H9 (cell line): ENCODE data around the gene PDK4. TPM values are rescaled to one million over a fixed set of nuclear protein-coding genes. Genes with fewer than 3 reads are reported as not detected.

Source experiments
- DNase-seq: peaks from one replicate; pipeline ENCODE4 v3.0.0-alpha.2; 2017
- H2AFZ ChIP-seq: one replicate; pipeline ENCODE4 v1.6.1; 2013; ENCODE audit warnings: mild to moderate bottlenecking, low read length, control low read depth, moderate library complexity
- H2AK5ac ChIP-seq: 2 replicates; pipeline ENCODE4 v1.6.1; 2013; ENCODE audit warnings: low read length, control low read depth, mixed read lengths; ENCODE audit not compliant: insufficient read length
- H2BK120ac ChIP-seq: one replicate; pipeline ENCODE4 v1.6.1; 2013; ENCODE audit warnings: low read depth, mild to moderate bottlenecking, low read length, control low read depth, inconsistent platforms; ENCODE audit not compliant: poor library complexity, severe bottlenecking
- H2BK12ac ChIP-seq: 2 replicates; pipeline ENCODE4 v1.6.1; 2013; ENCODE audit warnings: low read length, control low read depth, mixed read lengths, low read depth; ENCODE audit not compliant: insufficient read length
- H2BK15ac ChIP-seq: 2 replicates; pipeline ENCODE4 v1.6.1; 2013; ENCODE audit warnings: low read depth, low read length, control low read depth
- H2BK20ac ChIP-seq: one replicate; pipeline ENCODE4 v1.6.1; 2013; ENCODE audit warnings: low read depth, mild to moderate bottlenecking, low read length, control low read depth, inconsistent platforms; ENCODE audit not compliant: poor library complexity, severe bottlenecking
- H2BK5ac ChIP-seq: 2 replicates; pipeline ENCODE4 v1.6.1; 2013; ENCODE audit warnings: low read length, control low read depth, mixed read lengths; ENCODE audit not compliant: insufficient read length
- H3K14ac ChIP-seq: 2 replicates; pipeline ENCODE4 v1.6.1; 2013; ENCODE audit warnings: low read length, control low read depth; ENCODE audit not compliant: insufficient read depth
- H3K18ac ChIP-seq: 2 replicates; pipeline ENCODE4 v1.6.1; 2013; ENCODE audit warnings: low read depth, mild to moderate bottlenecking, mixed read lengths, low read length, control low read depth; ENCODE audit not compliant: insufficient read length
- H3K23ac ChIP-seq: 2 replicates; pipeline ENCODE4 v1.6.1; 2013; ENCODE audit warnings: low read length, control low read depth, mixed read lengths, low read depth; ENCODE audit not compliant: insufficient read length
- H3K23me2 ChIP-seq: 2 replicates; pipeline ENCODE4 v1.6.1; 2013; ENCODE audit warnings: low read depth, mild to moderate bottlenecking, mixed read lengths, low read length, control low read depth; ENCODE audit not compliant: insufficient read length, poor library complexity, severe bottlenecking
- H3K27ac ChIP-seq: 2 replicates; pipeline ENCODE4 v1.5.1; 2013; ENCODE audit warnings: low read length, control low read depth, mixed read lengths, low read depth; ENCODE audit not compliant: insufficient read length
- H3K27me3 ChIP-seq: 2 replicates; pipeline ENCODE4 v1.6.1; 2013; ENCODE audit warnings: low read length, control low read depth, inconsistent platforms; ENCODE audit not compliant: insufficient read depth
- H3K4ac ChIP-seq: 2 replicates; pipeline ENCODE4 v1.6.1; 2013; ENCODE audit warnings: low read depth, mild to moderate bottlenecking, control low read depth, inconsistent platforms, low read length, moderate library complexity
- H3K4me1 ChIP-seq: 2 replicates; pipeline ENCODE4 v1.6.1; 2013; ENCODE audit warnings: low read length, control low read depth, inconsistent platforms; ENCODE audit not compliant: insufficient read depth
- H3K4me2 ChIP-seq: 2 replicates; pipeline ENCODE4 v1.6.1; 2013; ENCODE audit warnings: low read length, control low read depth, mixed read lengths; ENCODE audit not compliant: insufficient read length, insufficient read depth
- H3K56ac ChIP-seq: 2 replicates; pipeline ENCODE4 v1.6.1; 2013; ENCODE audit warnings: low read depth, mild to moderate bottlenecking, mixed read lengths, low read length, control low read depth; ENCODE audit not compliant: insufficient read length
- H3K79me1 ChIP-seq: 2 replicates; pipeline ENCODE4 v1.6.1; 2013; ENCODE audit warnings: low read depth, mild to moderate bottlenecking, moderate library complexity, low read length, control low read depth, inconsistent platforms; ENCODE audit not compliant: insufficient read depth, poor library complexity, severe bottlenecking
- H3K79me2 ChIP-seq: 2 replicates; pipeline ENCODE4 v1.6.1; 2013; ENCODE audit warnings: low read length, control low read depth, inconsistent platforms; ENCODE audit not compliant: insufficient read depth
- H3K9ac ChIP-seq: 2 replicates; pipeline ENCODE4 v1.6.1; 2013; ENCODE audit warnings: low read length, control low read depth, mixed read lengths; ENCODE audit not compliant: insufficient read length; ENCODE audit errors: extremely low read depth
- H3K9me3 ChIP-seq: one replicate; pipeline ENCODE4 v1.6.1; 2013; ENCODE audit warnings: low read depth, low read length, inconsistent platforms; ENCODE audit not compliant: control insufficient read depth
- H3T11ph ChIP-seq: one replicate; pipeline ENCODE4 v1.6.1; 2013; ENCODE audit warnings: mild to moderate bottlenecking, low read length, control low read depth, inconsistent platforms
- H4K20me1 ChIP-seq: one replicate; pipeline ENCODE4 v1.6.1; 2013; ENCODE audit not compliant: control insufficient read depth, insufficient read length, insufficient read depth
- H4K5ac ChIP-seq: 2 replicates; pipeline ENCODE4 v1.6.1; 2013; ENCODE audit warnings: low read depth, mild to moderate bottlenecking, mixed read lengths, low read length, control low read depth; ENCODE audit not compliant: insufficient read length
- H4K8ac ChIP-seq: replicated peaks from 2 replicates; pipeline ENCODE4 v1.6.1; 2013; ENCODE audit warnings: low read length, control low read depth, mixed read lengths, low read depth; ENCODE audit not compliant: insufficient read length
- H4K91ac ChIP-seq: 2 replicates; pipeline ENCODE4 v1.6.1; 2013; ENCODE audit warnings: low read depth, mild to moderate bottlenecking, moderate library complexity, mixed read lengths, low read length, control low read depth; ENCODE audit not compliant: insufficient read length
- H3K27ac Mint-ChIP-seq, 3 experiments: 2 replicates in 2 of 3; 3 replicates in 1 of 3; pipeline ENCODE4 v1.8.0; 2020 to 2021; ENCODE audit warnings: mixed read lengths in 3 of 3, mild to moderate bottlenecking in 1 of 3, moderate library complexity in 1 of 3
- H3K27me3 Mint-ChIP-seq: 2 replicates; pipeline ENCODE4 v1.8.0; 2021; ENCODE audit warnings: low read depth, mild to moderate bottlenecking, moderate library complexity, mixed read lengths
- H3K36me3 Mint-ChIP-seq, 3 experiments: 2 replicates in 2 of 3; 3 replicates in 1 of 3; pipeline ENCODE4 v1.8.0; 2020 to 2021; ENCODE audit warnings: low read depth in 3 of 3, mixed read lengths in 3 of 3; ENCODE audit not compliant: insufficient read depth in 1 of 3
- H3K4me1 Mint-ChIP-seq, 2 experiments: 2 replicates each; pipeline ENCODE4 v1.8.0; 2020; ENCODE audit warnings: mixed read lengths in 2 of 2
- H3K4me3 Mint-ChIP-seq, 2 experiments: 2 replicates in 1 of 2; 3 replicates in 1 of 2; pipeline ENCODE4 v1.8.0; 2020 to 2021; ENCODE audit warnings: mild to moderate bottlenecking in 2 of 2, mixed read lengths in 2 of 2, moderate library complexity in 1 of 2
- H3K9me3 Mint-ChIP-seq, 2 experiments: 2 replicates in 1 of 2; 3 replicates in 1 of 2; pipeline ENCODE4 v1.8.0; 2020; ENCODE audit warnings: mild to moderate bottlenecking in 2 of 2, mixed read lengths in 2 of 2, moderate library complexity in 1 of 2
- CTCF ChIP-seq: fragments of 200-600 bp; sonication (generic); conservative IDR thresholded peaks from 3 replicates; pipeline ENCODE4 v1.8.0; 2021; ENCODE audit warnings: antibody characterized with exemption, mild to moderate bottlenecking
- WGBS: extraction: QIAGEN DNeasy Blood & Tissue Kit; methylation state at CpG from one replicate; pipeline ENCODE4 v1.1.7; 2013; ENCODE audit warnings: missing lambda C conversion rate, low lambda C conversion rate, mixed read lengths; ENCODE audit not compliant: insufficient read length; ENCODE audit errors: extremely low coverage; 5-methylcytosine and 5-hydroxymethylcytosine counted together
- total RNA-seq: library from RNA; stranded (reverse); gene quantifications from 2 replicates; pipeline ENCODE4 v1.2.1, GENCODE V29; 2021

The PDK4 gene
- total RNA-seq, 1 experiment from 2014 or later, result not detected

GRCh38 chr7:95586951-95587301 lies 9.4 kb downstream of the PDK4 start:
- Histone ChIP-seq H2BK20ac (no peak overlapping the region), H2BK12ac (no peak overlapping the region), H3K79me2 (no peaks in the 10 kb centered on the region), H3K18ac (no peak overlapping the region), H2AFZ (no peak overlapping the region), H4K20me1 (no peaks in the 10 kb centered on the region), H3K27me3 (no peaks in the 10 kb centered on the region), H4K8ac (no peak overlapping the region), H3K9me3 (no peaks in the 10 kb centered on the region), H4K91ac (no peak overlapping the region), H4K5ac (no peak overlapping the region), H2BK5ac (no peak overlapping the region), H3K4ac (no peak overlapping the region), H3K27ac (no peak overlapping the region), H3K79me1 (no peaks in the 10 kb centered on the region), H3K4me2 (no peak overlapping the region), H3K4me1 (no peaks in the 10 kb centered on the region), H2BK15ac (no peak overlapping the region), H3K23me2 (no peaks in the 10 kb centered on the region), H3K23ac (no peak overlapping the region), H2BK120ac (no peak overlapping the region), H3T11ph (no peak overlapping the region), H3K56ac (no peak overlapping the region), H2AK5ac (no peak overlapping the region), H3K14ac (no peak overlapping the region), H3K9ac (no peak overlapping the region)
- H3K36me3 Mint-ChIP-seq, result no peaks in the 10 kb centered on the region
- no CpG with 5 or more reads among the region's 3 CpGs for WGBS
- TF ChIP-seq CTCF, result no peak
- H3K4me1 Mint-ChIP-seq, result peaks cover 8 to 9% of the 10 kb centered on the region in 2 experiments; a peak in 3 of 4 replicates
- H3K27ac Mint-ChIP-seq, result no peak overlapping the region
- H3K27me3 Mint-ChIP-seq, result no peaks in the 10 kb centered on the region; the same call in none of the 2 replicates
- H3K9me3 Mint-ChIP-seq, result no peaks in the 10 kb centered on the region
- no peak overlapping the region for H3K4me3 Mint-ChIP-seq
- DNase-seq, result no peak
